Thoracic aorta (tissue), 2 donors: ENCODE measurements around the gene GLRA3. TPM values are rescaled to one million over a fixed set of nuclear protein-coding genes. Genes with fewer than 3 reads are reported as not detected.
"Not testable (repeated sequence)": the region's sequence is repeated elsewhere in the genome, so short reads cannot be mapped to it uniquely, and the experiment has no call there.

Source experiments
- ATAC-seq: fragments of 150-250 bp; one replicate; pipeline ENCODE4 v1.8.0; 2017; ENCODE audit warnings: low read depth; ENCODE audit not compliant: insufficient number of reproducible peaks, low FRiP score
- DNase-seq: peaks from one replicate; pipeline ENCODE4 v3.0.0-alpha.2; 2020; ENCODE audit warnings: low spot score
- H3K27ac ChIP-seq, 2 donors: fragments of 200-600 bp; sonication (generic); 1 replicate in 1 of 2; 2 replicates in 1 of 2; pipeline ENCODE4 v1.5.1; 2016; ENCODE audit warnings: mild to moderate bottlenecking in 2 of 2, moderate library complexity in 2 of 2
- H3K27me3 ChIP-seq: fragments of 200-600 bp; sonication (generic); replicated peaks from 2 replicates; pipeline ENCODE4 v1.6.0; 2016; ENCODE audit warnings: mild to moderate bottlenecking; ENCODE audit not compliant: insufficient read depth
- H3K36me3 ChIP-seq: fragments of 200-600 bp; sonication (generic); one replicate; pipeline ENCODE4 v1.5.1; 2016
- H3K4me1 ChIP-seq, 2 donors: fragments of 200-600 bp; sonication (generic); 1 replicate in 1 of 2; 2 replicates in 1 of 2; pipeline versions ENCODE4 v1.5.1 to v1.6.0; 2016; ENCODE audit warnings: low read depth in 2 of 2, mild to moderate bottlenecking in 1 of 2; ENCODE audit not compliant: control insufficient read depth in 1 of 2
- H3K4me3 ChIP-seq: fragments of 200-600 bp; sonication (generic); 2 replicates; pipeline ENCODE4 v1.5.1; 2016; ENCODE audit warnings: mild to moderate bottlenecking
- H3K9me3 ChIP-seq: fragments of 200-600 bp; sonication (generic); 2 replicates; pipeline ENCODE4 v1.5.1; 2016
- CTCF ChIP-seq: fragments of 200-600 bp; sonication (generic); IDR thresholded peaks from one replicate; pipeline ENCODE4 v1.5.1; 2019; ENCODE audit warnings: antibody characterized with exemption
- total RNA-seq, 2 donors: library from RNA; depleted of rRNA; stranded (reverse); fragments of >200 nt; gene quantifications; one replicate each; pipeline versions ENCODE4 v1.1.0 to v1.2.3, GENCODE V29; 2016

The GLRA3 gene
- not detected for total RNA-seq

GRCh38 chr4:174828845-174829701 lies at the start of gene GLRA3:
TSS of gene GLRA3 (minus strand) at chr4:174829247. CDS start at chr4:174828811, 436 bp downstream.
- no peaks in the 10 kb centered on the region for H3K9me3 ChIP-seq
- no peak for TF ChIP-seq CTCF
- ATAC-seq (no peak), DNase-seq (no peak)
- H3K36me3 ChIP-seq: no peaks in the 10 kb centered on the region
- no peaks in the 10 kb centered on the region for H3K27me3 ChIP-seq
- H3K27ac ChIP-seq: no peak within 1 kb of the TSS
- H3K4me3 ChIP-seq: peak within 1 kb of the TSS; percentile 51
- peaks cover 0 to 7% of the 10 kb centered on the region in 2 donors for H3K4me1 ChIP-seq

- no peak overlapping the region for H3K27ac ChIP-seq
- H3K4me3 ChIP-seq: no peak overlapping the region
- no peak for TF ChIP-seq CTCF
- H3K9me3 ChIP-seq: no peaks in the 10 kb centered on the region
- ATAC-seq: no peak
- no peaks in the 10 kb centered on the region for H3K4me1 ChIP-seq
- H3K36me3 ChIP-seq: no peaks in the 10 kb centered on the region
- H3K27me3 ChIP-seq: no peaks in the 10 kb centered on the region
- DNase-seq: no peak
These were observed 45.9 kb upstream of the GLRA3 start for GRCh38 chr4:174874898-174875297.

- Histone ChIP-seq H3K27me3 (no peaks in the 10 kb centered on the region), H3K36me3 (no peaks in the 10 kb centered on the region), H3K4me3 (no peak overlapping the region), H3K9me3 (no peaks in the 10 kb centered on the region), H3K27ac (no peak overlapping the region), H3K4me1 (no peaks in the 10 kb centered on the region)
- ATAC-seq (no peak), DNase-seq (no peak)
- TF ChIP-seq CTCF: no peak
These were observed 44.9 kb upstream of the GLRA3 start for GRCh38 chr4:174873931-174874330.

- not testable (repeated sequence) for H3K4me1 ChIP-seq, H3K27me3 ChIP-seq, H3K9me3 ChIP-seq, H3K27ac ChIP-seq, H3K36me3 ChIP-seq, ATAC-seq, DNase-seq, H3K4me3 ChIP-seq
These were observed 44.1 kb upstream of the GLRA3 start for GRCh38 chr4:174873146-174873545.

- Histone ChIP-seq H3K4me3 (no peak overlapping the region), H3K27me3 (no peaks in the 10 kb centered on the region), H3K27ac (no peak overlapping the region), H3K36me3 (no peaks in the 10 kb centered on the region), H3K4me1 (no peaks in the 10 kb centered on the region), H3K9me3 (no peaks in the 10 kb centered on the region)
- no peak for DNase-seq
- TF ChIP-seq CTCF: no peak
- no peak for ATAC-seq
These were observed 42.4 kb upstream of the GLRA3 start for GRCh38 chr4:174871407-174871806.
